WERI-Rb-1 (cell line): ENCODE data around the gene PDCL2.

Experiments
- DNase-seq: peaks from one replicate; pipeline ENCODE4 v3.0.0-alpha.2; 2020
- H3K27ac ChIP-seq: fragments of 250-450 bp; sonication (Bioruptor Pico); 2 replicates; pipeline ENCODE4 v1.5.1; 2020; ENCODE audit warnings: mild to moderate bottlenecking, moderate library complexity
- H3K27me3 ChIP-seq: fragments of 250-450 bp; sonication (Bioruptor Pico); 2 replicates; pipeline ENCODE4 v1.5.1; 2021; ENCODE audit warnings: mild to moderate bottlenecking, low read depth, moderate library complexity; ENCODE audit not compliant: insufficient read depth, severe bottlenecking
- H3K36me3 ChIP-seq: fragments of 250-450 bp; sonication (Bioruptor Pico); 2 replicates; pipeline ENCODE4 v1.5.1; 2020; ENCODE audit warnings: mild to moderate bottlenecking, moderate library complexity
- H3K4me3 ChIP-seq: 2 replicates; pipeline ENCODE4 v1.5.1; 2011; ENCODE audit warnings: low read depth, mild to moderate bottlenecking, control low read depth, low read length
- H3K9me3 ChIP-seq: fragments of 250-450 bp; sonication (Bioruptor Pico); 2 replicates; pipeline ENCODE4 v1.5.1; 2021; ENCODE audit warnings: mild to moderate bottlenecking, moderate library complexity; ENCODE audit not compliant: severe bottlenecking
- CTCF ChIP-seq: IDR thresholded peaks from 2 replicates; pipeline ENCODE4 v1.5.1; 2011; ENCODE audit warnings: low read depth, mild to moderate bottlenecking, control low read depth, inconsistent platforms, low read length

Gene PDCL2

GRCh38 chr4:55578341-55579010 is 13.6 kb downstream of the PDCL2 start:
- DNase-seq: no peak
- Histone ChIP-seq H3K36me3 (no peaks in the 10 kb centered on the region), H3K27ac (no peak overlapping the region), H3K9me3 (peaks cover under 1% of the 10 kb centered on the region), H3K4me3 (no peak overlapping the region), H3K27me3 (no peaks in the 10 kb centered on the region)
- no peak for TF ChIP-seq CTCF

DNA sequence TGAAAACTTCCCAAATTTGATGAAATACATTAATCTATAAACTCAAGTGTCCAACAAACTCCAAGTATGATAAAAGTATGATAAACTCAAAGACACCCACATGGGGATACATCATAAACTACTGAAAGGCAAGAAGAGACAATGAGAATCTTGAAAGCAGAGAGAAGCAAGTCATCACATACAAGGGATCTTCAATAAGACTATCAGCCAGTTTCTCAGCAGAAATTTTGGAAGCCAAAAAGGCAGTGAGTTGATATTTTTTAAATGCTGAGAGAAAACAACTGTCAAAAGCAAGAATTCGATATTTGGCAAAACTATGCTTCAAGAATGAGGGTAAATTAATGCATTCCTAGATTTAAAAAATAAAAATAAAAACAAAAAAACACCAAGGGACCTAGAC is 16.5 kb downstream of the PDCL2 start:
- Histone ChIP-seq H3K4me3 (no peak overlapping the region), H3K27me3 (no peaks in the 10 kb centered on the region), H3K27ac (no peak overlapping the region), H3K9me3 (no peaks in the 10 kb centered on the region), H3K36me3 (no peaks in the 10 kb centered on the region)
- no peak for DNase-seq
- TF ChIP-seq CTCF: no peak

GRCh38 chr4:55574252-55574651 is 17.8 kb downstream of the PDCL2 start:
- Histone ChIP-seq H3K36me3 (no peaks in the 10 kb centered on the region), H3K9me3 (no peaks in the 10 kb centered on the region), H3K27ac (no peak overlapping the region), H3K27me3 (no peaks in the 10 kb centered on the region), H3K4me3 (no peak overlapping the region)
- no peak for TF ChIP-seq CTCF
- DNase-seq: no peak

- H3K9me3 ChIP-seq: no peaks in the 10 kb centered on the region
- H3K27me3 ChIP-seq: no peaks in the 10 kb centered on the region
- no peak overlapping the region for H3K4me3 ChIP-seq
- H3K36me3 ChIP-seq: no peaks in the 10 kb centered on the region
- TF ChIP-seq CTCF: no peak
- no peak overlapping the region for H3K27ac ChIP-seq
- DNase-seq: no peak
These were observed 20.2 kb downstream of the PDCL2 start for GRCh38 chr4:55571806-55572205.

DNA sequence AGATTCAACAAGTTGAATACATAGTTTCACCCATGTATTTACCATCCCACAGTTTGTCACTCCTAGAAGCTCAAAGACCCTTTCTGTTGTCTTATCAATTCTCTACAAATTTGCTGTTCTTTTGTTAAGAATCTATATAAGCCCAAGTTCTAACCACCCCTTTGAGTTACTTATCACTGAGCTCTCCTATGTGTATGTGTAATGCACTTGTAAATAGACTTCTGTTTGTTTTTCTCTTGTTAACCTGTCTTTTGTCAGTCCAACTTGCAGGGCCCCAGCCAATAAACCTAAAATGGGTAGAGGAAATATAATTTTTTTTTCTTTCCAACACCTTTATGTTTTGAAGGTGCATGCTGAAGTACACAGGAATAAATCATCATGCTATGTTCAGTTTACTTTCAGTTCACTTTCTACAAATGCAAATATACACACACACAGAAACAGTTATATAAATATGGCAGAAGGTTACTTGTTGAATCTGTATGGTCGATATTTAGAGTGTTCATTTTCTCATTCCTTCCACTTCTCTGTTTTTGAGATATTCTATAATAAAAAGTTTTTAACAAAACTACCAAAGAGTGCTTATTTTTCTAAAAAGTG is 23.0 kb downstream of the PDCL2 start:
- TF ChIP-seq CTCF: no peak
- Histone ChIP-seq H3K9me3 (no peaks in the 10 kb centered on the region), H3K27me3 (no peaks in the 10 kb centered on the region), H3K4me3 (no peak overlapping the region), H3K36me3 (no peaks in the 10 kb centered on the region), H3K27ac (no peak overlapping the region)
- no peak for DNase-seq

DNA sequence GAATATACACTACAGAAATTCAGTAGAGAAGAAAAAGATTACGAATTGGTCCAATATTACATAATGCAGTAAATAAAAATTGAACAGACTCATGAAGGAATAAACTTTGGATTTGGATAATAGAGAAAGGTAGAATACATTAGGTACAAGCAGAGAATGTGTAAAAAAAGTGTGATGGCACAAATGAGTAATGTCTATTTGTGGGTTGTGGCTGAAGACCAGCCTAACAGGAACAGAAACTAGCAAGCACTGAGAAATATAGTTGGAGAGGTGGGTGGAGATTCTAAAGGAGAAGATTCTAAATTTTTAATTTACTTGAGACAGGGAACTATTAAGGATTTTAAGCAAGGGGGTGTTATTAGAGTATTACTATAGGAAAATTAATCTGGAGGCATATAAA is 30.2 kb downstream of the PDCL2 start:
- DNase-seq: no peak
- Histone ChIP-seq H3K27ac (no peak overlapping the region), H3K36me3 (no peaks in the 10 kb centered on the region), H3K4me3 (no peak overlapping the region), H3K27me3 (no peaks in the 10 kb centered on the region), H3K9me3 (no peaks in the 10 kb centered on the region)
- TF ChIP-seq CTCF: no peak
